IMR-90 (cell line): ENCODE data around the gene NIPBL.

Experiments used
- BHLHE40 ChIP-seq: fragments of 150-350 bp; IDR thresholded peaks from 2 replicates; pipeline ENCODE4 v1.6.1; 2016; ENCODE audit warnings: mild to moderate bottlenecking, low read depth, low read length
- CHD1 ChIP-seq: IDR thresholded peaks from 2 replicates; pipeline ENCODE4 v1.6.1; 2012; ENCODE audit warnings: low read depth, low read length, improper control_type of control experiment
- CTCF ChIP-seq: conservative IDR thresholded peaks from 2 replicates; pipeline ENCODE4 v1.5.1; 2012; ENCODE audit warnings: mild to moderate bottlenecking, low read depth, low read length, improper control_type of control experiment
- POLR2A ChIP-seq: IDR thresholded peaks from 2 replicates; pipeline ENCODE4 v1.6.1; 2012; ENCODE audit warnings: mild to moderate bottlenecking, low read depth, low read length
- RAD21 ChIP-seq: IDR thresholded peaks from 2 replicates; pipeline ENCODE4 v1.6.1; 2012; ENCODE audit warnings: low read length, improper control_type of control experiment
- RCOR1 ChIP-seq: IDR thresholded peaks from 2 replicates; pipeline ENCODE4 v1.6.1; 2012; ENCODE audit warnings: mild to moderate bottlenecking, low read length, improper control_type of control experiment; ENCODE audit not compliant: insufficient replicate concordance
- RFX5 ChIP-seq: IDR thresholded peaks from 2 replicates; pipeline ENCODE4 v1.8.0; 2012; ENCODE audit warnings: low read depth, mild to moderate bottlenecking, low read length, moderate library complexity
- USF2 ChIP-seq: fragments of 150-350 bp; IDR thresholded peaks from 2 replicates; pipeline ENCODE4 v1.6.1; 2017; ENCODE audit warnings: mild to moderate bottlenecking, antibody characterized with exemption, low read length, low read depth

GRCh38 chr5:37103302-37103701 lies 226.7 kb downstream of the NIPBL start:
- TF ChIP-seq CHD1 (no peak), POLR2A (no peak), CTCF (no peak), RCOR1 (no peak), BHLHE40 (no peak), RFX5 (no peak), RAD21 (no peak), USF2 (no peak)
